ENCODE results near the gene FAT2. TPM values are rescaled to one million over a fixed set of nuclear protein-coding genes. Genes with fewer than 3 reads are reported as not detected.

FAT2 gene
- total and polyA plus RNA-seq, 10 of the 15 experiments (the other 5 are each of a cell fraction or from before 2014, with no cell fraction given) = 0.01 to 0.06 (median 0.03) TPM; not detected in 3

- no peak for FAIRE-seq
- H3K9ac ChIP-seq (ENCODE audit: control insufficient read depth, insufficient read depth, low read length) = no peak overlapping the region
- H3K4me2 ChIP-seq (ENCODE audit: control insufficient read depth, insufficient read depth) = no peak overlapping the region
- ChIA-PET POLR2A (no interaction called here), RAD21 (ENCODE audit: unreplicated experiment) (no interaction called here), CTCF (no interaction called here), SMC1A (ENCODE audit: uncharacterized antibody, unreplicated experiment) (interaction anchor here (1.3 to 1.4 kb wide), 2 partner anchors 16 to 20 kb away, joined by 3 to 4 read pairs; no protein-coding TSS in a partner anchor)
- in situ Hi-C loops (cut with MboI) (no loop called here), intact Hi-C loops (cut with micrococcal nuclease; ENCODE audit: unreplicated experiment) (no loop called here)
- H3K27me3 ChIP-seq (replicated peaks in 1 of 2; ENCODE audit: control insufficient read depth in 2 of 2, insufficient read depth in 2 of 2, low read length in 1 of 2) = no peaks in the 10 kb centered on the region
- no peaks in the 10 kb centered on the region for H3K79me2 ChIP-seq (ENCODE audit: control insufficient read depth, insufficient read depth, low read length)
- no peak for ATAC-seq
- 33% methylated on average over 1 of the region's 1 CpG for WGBS (ENCODE audit: insufficient coverage, insufficient replicate concordance, low lambda C conversion rate, missing lambda C conversion rate)
- no peaks in the 10 kb centered on the region for H3K36me3 ChIP-seq (ENCODE audit: control insufficient read depth in 2 of 2, insufficient read depth in 2 of 2, low read length in 1 of 2)
- H3K4me1 ChIP-seq (ENCODE audit: control insufficient read depth, insufficient read depth, low read length) = no peaks in the 10 kb centered on the region
- no peaks in the 10 kb centered on the region; the same call in 1 of the 2 replicates for H4K20me1 ChIP-seq (ENCODE audit: control insufficient read depth, insufficient read depth)
- no peaks in the 10 kb centered on the region for H3K9me3 ChIP-seq (replicated peaks; ENCODE audit: control insufficient read depth, insufficient read depth, low read length)
- no peak overlapping the region for H3K4me3 ChIP-seq
- H2AFZ ChIP-seq (ENCODE audit: control insufficient read depth, low read depth, low read length) = no peak overlapping the region
- no peak for DNase-seq (ENCODE audit: low read depth, low spot score)
- TF ChIP-seq TCF3 (IDR thresholded peaks at IDR 0.05; ENCODE audit: borderline replicate concordance, insufficient read depth, low read depth, low read length) (no peak), RCOR1 (conservative IDR thresholded peaks at IDR 0.05; ENCODE audit: low read depth, low read length) (no peak), ZZZ3 (IDR thresholded peaks at IDR 0.05; ENCODE audit: control insufficient read depth, insufficient read length, low read depth) (no peak), MTA3 (IDR thresholded peaks at IDR 0.05; ENCODE audit: borderline replicate concordance, low read length) (no peak)
- no peak overlapping the region for H3K27ac ChIP-seq (ENCODE audit: control insufficient read depth, insufficient read depth)
- no TSS peak for BruUV-seq (replicated peaks)
Observed at GRCh38 chr5:151598549-151598948, 7.4 kb upstream of the FAT2 start.

- no peak overlapping the region for H3K9ac ChIP-seq (ENCODE audit: control insufficient read depth, insufficient read depth, low read length)
- no peaks in the 10 kb centered on the region for H3K27me3 ChIP-seq (replicated peaks in 1 of 2; ENCODE audit: control insufficient read depth in 2 of 2, insufficient read depth in 2 of 2, low read length in 1 of 2)
- SMC1A ChIA-PET (ENCODE audit: uncharacterized antibody, unreplicated experiment) = interaction anchor here (1.4 to 2.7 kb wide), 2 partner anchors 13 to 17 kb away, joined by 3 to 8 read pairs; no protein-coding TSS in a partner anchor
- H3K27ac ChIP-seq (ENCODE audit: control insufficient read depth, insufficient read depth) = no peak overlapping the region
- no peak overlapping the region for H3K4me2 ChIP-seq (ENCODE audit: control insufficient read depth, insufficient read depth)
- no peak overlapping the region for H3K4me3 ChIP-seq
- RAD21 ChIA-PET (ENCODE audit: unreplicated experiment) = no interaction called here
- in situ Hi-C loops (cut with MboI) (no loop called here), intact Hi-C loops (cut with micrococcal nuclease; ENCODE audit: unreplicated experiment) (no loop called here)
- FAIRE-seq (no peak), DNase-seq (ENCODE audit: low read depth, low spot score) (no peak), ATAC-seq (no peak)
- WGBS (ENCODE audit: insufficient coverage, insufficient replicate concordance, low lambda C conversion rate, missing lambda C conversion rate) = 23% methylated on average over 3 of the region's 3 CpGs
- no peaks in the 10 kb centered on the region for H3K9me3 ChIP-seq (replicated peaks; ENCODE audit: control insufficient read depth, insufficient read depth, low read length)
- no peaks in the 10 kb centered on the region for H3K4me1 ChIP-seq (ENCODE audit: control insufficient read depth, insufficient read depth, low read length)
- CTCF ChIA-PET = no interaction called here
- H3K79me2 ChIP-seq (ENCODE audit: control insufficient read depth, insufficient read depth, low read length) = no peaks in the 10 kb centered on the region
- H2AFZ ChIP-seq (ENCODE audit: control insufficient read depth, low read depth, low read length) = no peak overlapping the region
- no peaks in the 10 kb centered on the region; the same call in 1 of the 2 replicates for H4K20me1 ChIP-seq (ENCODE audit: control insufficient read depth, insufficient read depth)
- POLR2A ChIA-PET = no interaction called here
- no peaks in the 10 kb centered on the region for H3K36me3 ChIP-seq (ENCODE audit: control insufficient read depth in 2 of 2, insufficient read depth in 2 of 2, low read length in 1 of 2)
- no TSS peak for BruUV-seq (replicated peaks)
- no peak for TF ChIP-seq BCLAF1 (IDR thresholded peaks at IDR 0.05)
- TF ChIP-seq PKNOX1 (IDR thresholded peaks at IDR 0.05) = no peak
- TF ChIP-seq KAT2A (conservative IDR thresholded peaks at IDR 0.05; ENCODE audit: control insufficient read depth, low read depth, low read length) = no peak
- TF ChIP-seq TAF1 (IDR thresholded peaks at IDR 0.05; ENCODE audit: borderline replicate concordance, low read depth, low read length) = no peak
- no peak for TF ChIP-seq JUNB (IDR thresholded peaks at IDR 0.05)
- TF ChIP-seq ZNF687 (IDR thresholded peaks at IDR 0.05) = no peak
Observed at GRCh38 chr5:151597749-151598148, 6.6 kb upstream of the FAT2 start.
